Mononuclear cell (primary cell): ENCODE measurements around the gene SCYGR3. TPM values are rescaled to one million over a fixed set of nuclear protein-coding genes. Genes with fewer than 3 reads are reported as not detected.
"Not testable (repeated sequence)": the region's sequence is repeated elsewhere in the genome, so short reads cannot be mapped to it uniquely, and the experiment has no call there.

Experiments
- H3K27me3 ChIP-seq: 2 replicates; pipeline ENCODE4 v1.6.0; 2011; ENCODE audit warnings: low read length, control low read depth; ENCODE audit not compliant: insufficient read depth
- H3K4me1 ChIP-seq: 2 replicates; pipeline ENCODE4 v1.5.1; 2011; ENCODE audit warnings: mild to moderate bottlenecking, low read length, control low read depth; ENCODE audit not compliant: insufficient read depth
- H3K4me3 ChIP-seq: 2 replicates; pipeline ENCODE4 v1.5.1; 2011; ENCODE audit warnings: mild to moderate bottlenecking, low read length, moderate library complexity
- H3K9me3 ChIP-seq: 2 replicates; pipeline ENCODE4 v1.5.1; 2011; ENCODE audit warnings: low read depth, mild to moderate bottlenecking, control low read depth, low read length
- total RNA-seq: library from RNA; depleted of rRNA; stranded (reverse); fragments of >200 nt; gene quantifications from one replicate; pipeline ENCODE4 v1.2.3, GENCODE V29; 2012

The SCYGR3 gene
- total RNA-seq, 1 donor = not detected

DNA sequence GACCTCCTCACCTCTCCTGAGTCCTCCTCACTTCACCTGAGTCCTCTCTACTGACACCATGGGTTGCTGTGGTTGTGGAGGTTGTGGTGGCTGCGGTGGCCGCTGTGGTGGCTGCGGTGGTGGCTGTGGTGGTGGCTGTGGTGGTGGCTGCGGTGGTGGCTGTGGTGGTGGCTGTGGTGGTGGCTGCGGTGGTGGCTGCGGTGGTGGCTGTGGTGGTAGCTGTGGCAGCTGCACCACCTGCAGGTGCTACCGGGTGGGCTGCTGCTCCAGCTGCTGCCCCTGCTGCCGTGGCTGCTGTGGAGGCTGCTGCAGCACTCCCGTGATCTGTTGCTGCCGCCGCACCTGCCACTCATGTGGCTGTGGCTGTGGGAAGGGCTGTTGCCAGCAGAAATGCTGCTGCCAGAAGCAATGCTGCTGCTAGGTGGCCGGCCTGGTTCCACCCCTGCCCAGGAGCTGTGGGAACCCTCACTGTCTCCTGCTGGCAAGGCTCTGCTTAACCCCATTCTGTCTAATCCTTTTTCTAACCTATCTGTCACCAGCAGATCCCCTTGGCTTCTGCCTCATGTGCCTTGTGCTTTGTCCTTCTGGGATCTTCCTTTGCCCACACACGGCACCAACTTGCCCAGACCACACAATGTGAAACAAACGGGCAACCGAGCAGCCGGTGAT, 15.7 kb downstream of the SCYGR3 start, which contains the start of gene SCYGR2:
Gene SCYGR2 (plus strand): TSS at position 59 of the 669 bp plus-strand sequence. CDS start 0 bp downstream, at position 59.
- not testable (repeated sequence) for H3K9me3 ChIP-seq, H3K4me3 ChIP-seq, H3K4me1 ChIP-seq, H3K27me3 ChIP-seq

DNA sequence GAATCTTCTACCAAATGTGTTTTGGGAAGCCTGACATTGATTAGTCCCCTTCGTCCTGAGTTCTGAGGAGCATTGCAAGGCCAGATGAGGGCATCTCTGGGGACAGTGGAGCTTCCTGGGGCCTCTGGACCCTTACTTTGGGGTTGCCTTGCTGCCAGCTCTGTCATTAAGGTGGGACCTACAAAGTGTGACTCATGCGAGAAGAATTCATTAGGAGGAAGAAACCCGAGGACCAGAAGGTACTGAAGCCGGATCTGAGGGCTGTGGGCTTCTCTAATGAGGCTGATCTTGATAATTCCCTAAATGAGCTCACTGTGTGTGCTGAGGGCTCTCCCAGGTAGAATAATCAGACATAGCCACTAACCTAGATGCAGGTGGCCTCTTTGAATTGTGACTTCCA, 16.6 kb downstream of the SCYGR3 start:
- Histone ChIP-seq H3K4me1 (no peaks in the 10 kb centered on the region), H3K27me3 (peaks cover 10% of the 10 kb centered on the region), H3K9me3 (no peaks in the 10 kb centered on the region), H3K4me3 (no peak overlapping the region)

DNA sequence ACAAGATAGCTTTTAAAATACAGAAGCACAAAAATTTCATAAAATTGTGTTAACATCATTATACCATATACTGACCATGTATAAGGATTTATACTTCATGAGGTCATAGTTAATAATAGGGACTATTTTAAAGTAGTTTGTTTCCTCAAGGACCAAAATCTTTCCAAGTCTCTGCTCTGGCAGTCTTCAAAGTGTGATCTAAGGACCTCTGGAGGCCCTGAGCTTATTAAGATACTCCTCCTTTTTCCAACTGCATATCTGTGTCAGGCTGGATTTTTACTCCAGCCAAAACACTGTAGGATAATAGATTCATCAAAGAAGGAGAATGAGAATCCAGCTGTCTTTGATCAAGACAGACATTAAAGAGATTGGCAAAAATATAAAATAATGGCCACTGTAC, 17.6 kb downstream of the SCYGR3 start:
- Histone ChIP-seq H3K4me1 (no peaks in the 10 kb centered on the region), H3K9me3 (no peaks in the 10 kb centered on the region), H3K27me3 (peaks cover 10% of the 10 kb centered on the region), H3K4me3 (no peak overlapping the region)

DNA sequence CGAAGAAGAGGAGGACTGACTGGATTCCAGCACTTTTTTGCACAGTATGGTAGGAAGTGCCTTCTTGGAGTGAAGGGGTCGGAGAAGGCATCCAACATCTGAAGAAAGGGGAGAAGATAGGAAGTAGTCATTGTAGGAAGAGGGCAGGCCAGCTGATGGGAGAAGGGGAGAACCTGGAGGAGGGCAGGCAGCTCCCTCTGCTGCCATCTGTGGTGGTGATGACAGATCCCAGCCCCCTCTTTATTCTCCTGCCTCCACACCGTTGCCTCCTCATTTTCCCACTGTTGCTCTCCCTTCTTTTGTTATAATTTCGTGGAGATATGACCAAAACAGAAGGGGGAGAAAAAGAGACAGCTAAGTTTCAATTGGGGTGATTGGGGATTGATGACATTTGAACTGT, 18.8 kb downstream of the SCYGR3 start:
- peaks cover 12% of the 10 kb centered on the region for H3K27me3 ChIP-seq

DNA sequence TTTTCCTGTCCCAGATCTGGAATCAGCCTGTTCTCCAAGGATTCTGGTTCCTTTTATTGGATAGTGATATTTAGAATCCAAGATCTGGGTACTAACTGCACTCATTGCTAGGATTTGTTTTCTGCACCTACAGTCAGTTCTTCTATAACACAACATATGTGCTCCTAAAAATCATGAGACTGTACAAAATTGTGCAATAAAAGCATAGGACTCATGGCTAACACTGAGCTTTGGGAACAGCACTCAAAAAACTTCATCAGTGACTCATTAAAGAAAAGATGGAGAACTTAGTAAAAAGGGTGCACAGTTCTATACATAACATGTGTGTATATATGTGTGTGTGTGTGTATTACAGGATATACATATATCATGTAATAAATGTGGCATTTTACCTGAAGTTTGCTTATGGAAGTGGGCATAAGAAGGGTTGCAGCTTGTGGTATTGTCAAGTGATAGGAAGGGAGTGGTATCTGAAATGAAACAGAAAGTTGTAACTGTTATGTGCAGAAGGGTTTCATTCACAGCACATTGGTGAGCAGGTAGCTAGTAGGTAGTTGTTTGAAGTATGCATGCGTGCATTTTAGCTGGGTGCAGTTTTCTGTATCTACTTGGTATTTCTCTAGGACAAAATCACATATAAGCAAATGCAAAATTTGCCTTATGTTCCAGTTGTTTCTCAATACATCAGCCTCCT, 21.8 kb downstream of the SCYGR3 start:
- Histone ChIP-seq H3K4me3 (no peak overlapping the region), H3K27me3 (peaks cover 21% of the 10 kb centered on the region), H3K4me1 (no peaks in the 10 kb centered on the region), H3K9me3 (no peaks in the 10 kb centered on the region)

More for the DNA sequence above, 18.8 kb downstream of the SCYGR3 start:
- no peaks in the 10 kb centered on the region for H3K9me3 ChIP-seq
- no peak overlapping the region for H3K4me3 ChIP-seq
- H3K4me1 ChIP-seq = no peaks in the 10 kb centered on the region

DNA sequence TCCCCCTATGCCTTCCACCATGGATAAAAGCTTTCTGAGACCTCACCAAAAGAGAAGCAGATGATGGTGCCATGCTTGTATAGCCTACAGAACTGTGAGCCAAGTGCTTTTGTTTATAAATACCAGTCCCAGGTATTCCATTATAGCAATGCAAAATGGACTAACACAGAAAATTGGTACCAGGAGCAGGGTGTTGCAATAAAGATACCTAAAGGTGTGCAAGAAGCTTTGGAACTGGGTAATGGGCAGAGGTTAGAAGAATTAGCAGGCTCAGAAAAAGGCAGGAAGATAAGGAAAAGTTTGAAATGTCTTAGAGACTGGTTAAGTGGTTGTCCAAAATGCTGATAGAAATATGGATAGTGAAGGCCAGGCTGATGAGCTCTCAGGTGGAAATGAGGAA, 32.3 kb downstream of the SCYGR3 start:
- no peaks in the 10 kb centered on the region for H3K9me3 ChIP-seq
- H3K4me3 ChIP-seq = no peak overlapping the region
- H3K27me3 ChIP-seq = no peaks in the 10 kb centered on the region
- no peaks in the 10 kb centered on the region for H3K4me1 ChIP-seq

DNA sequence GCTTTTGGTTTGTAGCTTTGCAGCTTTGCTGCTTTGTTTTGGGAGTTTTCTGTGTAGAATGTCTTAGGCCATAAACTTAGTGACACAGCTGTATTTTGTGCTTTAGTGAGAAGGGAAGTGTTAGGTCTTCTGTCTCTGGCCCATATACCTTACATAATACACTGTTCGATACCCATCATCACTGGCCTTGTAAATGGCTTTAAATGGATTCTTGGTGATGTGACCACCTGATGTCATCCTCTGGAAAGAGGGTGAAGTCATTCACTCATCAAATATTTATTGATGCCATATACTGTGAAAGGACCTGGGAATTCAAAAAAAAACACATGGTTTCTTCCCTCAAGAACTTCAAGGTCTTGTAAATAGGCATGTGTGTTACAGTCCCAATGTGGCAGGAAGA, 34.8 kb downstream of the SCYGR3 start:
- Histone ChIP-seq H3K27me3 (no peaks in the 10 kb centered on the region), H3K4me1 (no peaks in the 10 kb centered on the region), H3K9me3 (no peaks in the 10 kb centered on the region), H3K4me3 (no peak overlapping the region)

DNA sequence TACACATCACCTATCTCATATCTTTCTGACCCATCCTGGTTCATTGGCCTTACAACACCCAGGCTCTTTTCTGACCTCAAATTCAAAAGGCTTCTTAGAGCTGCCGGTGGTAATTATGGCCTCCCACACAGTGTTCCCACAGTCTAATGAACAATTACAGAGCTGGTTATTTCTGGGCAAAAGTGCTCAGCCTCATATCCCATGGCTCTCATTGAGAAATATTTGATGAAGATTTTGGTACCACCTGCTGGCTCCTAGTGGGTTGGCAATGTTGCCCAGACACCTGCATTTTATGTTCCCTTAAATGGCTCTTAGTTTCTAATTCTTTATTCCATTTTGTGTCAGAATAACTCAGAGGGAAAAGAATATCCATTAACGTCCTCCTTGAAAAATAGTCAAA, 36.0 kb downstream of the SCYGR3 start:
- no peaks in the 10 kb centered on the region for H3K4me1 ChIP-seq
- H3K4me3 ChIP-seq = no peak overlapping the region
- H3K27me3 ChIP-seq = no peaks in the 10 kb centered on the region
- no peaks in the 10 kb centered on the region for H3K9me3 ChIP-seq

DNA sequence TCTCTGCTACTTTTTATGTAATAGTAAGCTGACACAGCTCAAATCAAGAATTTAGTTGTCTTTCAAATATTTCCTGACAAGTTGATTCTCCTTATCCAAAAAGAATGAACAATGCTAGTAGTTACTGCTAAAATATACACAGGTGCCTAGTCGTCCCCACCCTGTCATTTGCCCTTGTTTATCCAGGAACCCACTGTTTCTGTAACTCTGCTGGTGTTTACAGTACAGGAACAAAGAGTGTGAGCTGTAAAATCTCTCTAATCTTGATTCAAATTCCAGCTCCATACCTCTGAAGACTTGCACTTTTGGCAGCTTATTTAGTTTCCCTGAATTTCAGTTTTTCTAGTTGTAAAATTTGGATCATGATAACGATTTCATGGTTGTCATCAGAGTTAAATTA, 37.1 kb downstream of the SCYGR3 start:
- H3K27me3 ChIP-seq = no peaks in the 10 kb centered on the region
- H3K4me1 ChIP-seq = no peaks in the 10 kb centered on the region
- no peaks in the 10 kb centered on the region for H3K9me3 ChIP-seq
- no peak overlapping the region for H3K4me3 ChIP-seq

DNA sequence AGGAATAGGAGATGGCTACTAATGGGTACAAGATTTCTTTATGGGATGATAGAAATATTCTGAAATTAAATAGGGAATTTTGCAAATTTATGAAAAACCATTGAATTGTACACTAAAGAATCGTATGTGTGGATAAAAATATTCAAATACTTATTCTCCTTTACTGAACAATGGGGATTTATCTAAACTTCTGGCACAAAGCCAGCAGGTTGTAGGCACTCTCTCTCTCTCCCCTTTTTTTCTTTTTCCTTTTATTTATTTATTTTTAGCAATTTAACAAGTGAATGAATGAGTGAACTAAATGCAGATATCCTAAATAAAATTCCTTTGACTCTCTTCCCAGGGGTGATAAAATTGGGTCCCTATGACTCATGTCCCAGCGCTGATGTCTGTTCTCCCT, 37.8 kb downstream of the SCYGR3 start:
- Histone ChIP-seq H3K9me3 (no peaks in the 10 kb centered on the region), H3K27me3 (no peaks in the 10 kb centered on the region), H3K4me3 (no peak overlapping the region), H3K4me1 (no peaks in the 10 kb centered on the region)

DNA sequence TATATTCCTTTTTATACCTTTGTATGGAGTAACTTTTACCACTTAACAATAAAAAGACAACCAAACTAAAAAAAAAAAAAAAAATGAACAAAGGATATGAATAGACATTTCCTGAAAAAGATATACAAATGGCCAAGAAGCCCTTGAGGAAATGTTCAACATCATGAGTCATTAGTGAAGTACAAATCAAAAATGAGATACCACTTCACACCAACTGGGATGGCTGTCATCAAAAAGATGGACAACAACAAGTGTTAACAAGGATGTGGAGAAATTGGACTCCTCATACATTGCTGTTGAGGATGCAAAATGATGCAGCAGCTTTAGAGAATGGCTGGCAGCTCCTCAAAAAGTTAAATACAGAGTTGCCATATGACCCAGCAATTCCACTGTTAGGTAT, 38.5 kb downstream of the SCYGR3 start:
- Histone ChIP-seq H3K4me1 (no peaks in the 10 kb centered on the region), H3K27me3 (no peaks in the 10 kb centered on the region), H3K9me3 (no peaks in the 10 kb centered on the region), H3K4me3 (no peak overlapping the region)

DNA sequence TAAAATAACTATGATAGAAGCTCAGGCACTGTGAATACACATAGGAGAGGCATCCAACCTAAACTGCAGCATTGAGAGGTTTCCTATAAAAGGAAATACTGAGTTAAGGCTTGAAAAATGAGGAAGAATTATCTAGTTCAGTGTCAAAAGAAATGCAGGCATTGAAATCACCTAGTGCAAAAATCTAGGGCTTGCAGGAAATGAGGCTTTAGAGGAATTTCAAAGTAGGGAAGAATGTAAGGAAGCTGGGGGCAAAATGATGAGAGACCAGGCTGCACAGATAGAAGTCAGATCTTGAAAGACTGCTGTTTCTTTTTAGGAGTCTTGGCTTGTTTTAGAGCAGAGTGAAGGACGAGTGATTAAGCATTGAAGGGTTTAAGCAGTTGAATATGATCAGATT, 44.0 kb downstream of the SCYGR3 start:
- H3K4me1 ChIP-seq = no peaks in the 10 kb centered on the region
- no peak overlapping the region for H3K4me3 ChIP-seq
- no peaks in the 10 kb centered on the region for H3K27me3 ChIP-seq
- no peaks in the 10 kb centered on the region for H3K9me3 ChIP-seq

DNA sequence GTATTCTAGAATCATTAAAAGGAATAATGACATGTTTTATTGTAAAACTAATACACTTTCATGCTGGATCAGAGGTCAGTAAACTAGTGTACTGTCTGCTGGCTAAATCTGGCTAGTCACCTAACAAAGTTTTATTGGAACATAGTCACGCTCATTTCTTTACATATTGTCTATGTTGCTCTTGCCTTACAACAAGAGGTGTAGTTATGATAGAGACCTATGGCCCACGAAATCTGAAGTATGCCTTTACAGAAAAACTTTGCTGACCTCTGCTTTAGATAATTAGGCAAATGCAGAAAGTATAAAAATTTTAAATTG, 45.8 kb downstream of the SCYGR3 start:
- H3K27me3 ChIP-seq = no peaks in the 10 kb centered on the region
- H3K4me3 ChIP-seq = no peak overlapping the region
- H3K4me1 ChIP-seq = no peaks in the 10 kb centered on the region
- no peaks in the 10 kb centered on the region for H3K9me3 ChIP-seq

DNA sequence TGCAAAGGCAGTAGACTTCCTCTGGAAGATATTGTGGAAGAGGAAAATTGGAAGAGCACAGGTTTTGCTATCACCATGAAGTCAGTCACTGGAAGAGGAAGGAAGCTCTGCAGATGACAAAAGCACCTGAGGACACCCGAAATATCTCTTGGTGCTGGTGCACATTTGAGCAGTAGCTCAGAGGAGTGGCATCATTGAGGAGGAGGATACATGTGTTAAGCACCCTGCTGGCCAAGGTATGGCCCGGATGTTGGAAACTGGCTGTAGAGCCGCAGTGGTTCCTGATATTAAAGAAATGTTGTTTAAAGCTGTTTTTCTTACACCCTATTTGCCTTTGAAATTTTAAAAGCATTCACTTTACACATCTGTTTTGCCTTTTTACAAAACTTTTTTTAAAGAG, 48.6 kb downstream of the SCYGR3 start:
- Histone ChIP-seq H3K4me1 (no peaks in the 10 kb centered on the region), H3K9me3 (no peaks in the 10 kb centered on the region), H3K27me3 (no peaks in the 10 kb centered on the region), H3K4me3 (no peak overlapping the region)

DNA sequence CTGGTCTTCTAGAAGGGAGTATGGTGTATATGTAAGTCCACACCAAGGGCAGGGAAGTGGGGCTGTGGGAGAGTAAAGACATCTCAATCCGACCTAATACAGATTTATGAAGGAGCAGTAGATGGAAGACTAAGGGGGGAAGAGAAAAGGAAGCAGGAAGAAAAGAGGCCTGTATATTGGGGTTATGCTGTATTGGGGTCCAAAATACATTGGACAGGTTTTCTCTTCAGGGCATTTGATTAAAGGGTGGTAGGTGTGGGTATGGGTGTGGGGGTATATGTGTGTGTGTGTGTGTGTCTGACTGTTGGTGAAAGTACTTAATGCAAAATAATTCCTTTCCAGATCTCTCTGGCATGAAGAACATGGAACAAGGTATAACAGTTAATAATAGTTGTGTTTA, 49.6 kb downstream of the SCYGR3 start:
- Histone ChIP-seq H3K27me3 (no peaks in the 10 kb centered on the region), H3K4me3 (no peak overlapping the region), H3K9me3 (no peaks in the 10 kb centered on the region), H3K4me1 (no peaks in the 10 kb centered on the region)
